Colonic mucosa (tissue), 4 donors: Measurements from ENCODE around the gene PTTG2. TPM values are rescaled to one million over a fixed set of nuclear protein-coding genes. Genes with fewer than 3 reads are reported as not detected.
A peak's percentile ranks its signal among the peaks of the same experiment; 100 is the strongest.
"Not testable (repeated sequence)": the region's sequence is repeated elsewhere in the genome, so short reads cannot be mapped to it uniquely, and the experiment has no call there.

Experiments
- DNase-seq: peaks from one replicate; pipeline ENCODE4 v3.0.0-alpha.2; 2020
- H3K27ac ChIP-seq: fragments of 200-600 bp; one replicate; pipeline ENCODE4 v1.8.0; 2021
- H3K27me3 ChIP-seq: fragments of 200-600 bp; one replicate; pipeline ENCODE4 v1.8.0; 2021
- H3K36me3 ChIP-seq: fragments of 200-600 bp; one replicate; pipeline ENCODE4 v1.8.0; 2021
- H3K4me1 ChIP-seq: fragments of 200-600 bp; one replicate; pipeline ENCODE4 v1.8.0; 2021; ENCODE audit warnings: mild to moderate bottlenecking
- H3K4me3 ChIP-seq: fragments of 200-600 bp; one replicate; pipeline ENCODE4 v1.8.0; 2021
- H3K9ac ChIP-seq, 2 donors: one replicate each; pipeline ENCODE4 v1.7.0; 2013; ENCODE audit warnings: control low read depth in 2 of 2, low read depth in 2 of 2, low read length in 2 of 2
- H3K9me3 ChIP-seq: fragments of 200-600 bp; one replicate; pipeline ENCODE4 v1.8.0; 2021
- intact Hi-C: fragments of 100-400 bp; cut with DNase I; formaldehyde crosslinking; loops from one replicate; pipeline ENCODE4 v1.14.1; 2022
- total RNA-seq, 2 donors: library from RNA; stranded (reverse); fragmentation: NEBNext Ultra II Directional in 1 of 2; extraction: Animal tissue kit (Norgen Biotek cat#: 25700) in 1 of 2; gene quantifications; one replicate each; pipeline ENCODE4 v1.2.1, GENCODE V29; 2021
- TF ChIP-seq, protein P1 (sequence below): fragments of 200-600 bp; IDR thresholded peaks from one replicate; pipeline ENCODE4 v1.8.0; 2022; ENCODE audit warnings: antibody characterized with exemption, mild to moderate bottlenecking
- donor health status: healthy.
- donor health status: DM: no; HTN: no; CAD: no.
- donor health status: DM: no; HTN: no; CAD: no.

PTTG2 gene
- total RNA-seq, 2 donors from 2014 or later: 0.91 TPM; not detected in 1

DNA sequence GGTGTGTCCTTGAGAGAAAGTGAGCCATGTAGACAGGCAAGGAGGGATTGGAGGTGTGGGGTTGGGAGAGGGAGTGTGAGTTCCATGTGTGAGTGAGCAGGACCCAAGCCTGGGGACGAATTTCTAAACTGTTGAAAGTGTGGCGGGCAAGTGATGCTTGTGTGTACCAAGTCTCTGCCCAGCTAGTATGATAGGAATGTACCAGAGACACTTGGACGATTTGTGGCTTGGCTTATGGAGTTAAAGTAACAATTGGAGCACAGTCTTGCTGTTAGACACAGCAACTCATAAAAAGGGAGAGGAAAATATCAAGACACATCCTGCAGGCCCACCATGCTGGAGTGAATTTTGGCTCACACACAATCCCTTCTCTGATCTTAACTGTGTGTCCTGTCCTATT, 8.5 kb downstream of the PTTG2 start:
- H3K36me3 ChIP-seq: no peaks in the 10 kb centered on the region
- H3K4me3 ChIP-seq: no peak overlapping the region
- intact Hi-C loops: no loop called here
- H3K27me3 ChIP-seq: no peaks in the 10 kb centered on the region
- H3K9ac ChIP-seq: no peak overlapping the region
- TF ChIP-seq, protein P1, sequence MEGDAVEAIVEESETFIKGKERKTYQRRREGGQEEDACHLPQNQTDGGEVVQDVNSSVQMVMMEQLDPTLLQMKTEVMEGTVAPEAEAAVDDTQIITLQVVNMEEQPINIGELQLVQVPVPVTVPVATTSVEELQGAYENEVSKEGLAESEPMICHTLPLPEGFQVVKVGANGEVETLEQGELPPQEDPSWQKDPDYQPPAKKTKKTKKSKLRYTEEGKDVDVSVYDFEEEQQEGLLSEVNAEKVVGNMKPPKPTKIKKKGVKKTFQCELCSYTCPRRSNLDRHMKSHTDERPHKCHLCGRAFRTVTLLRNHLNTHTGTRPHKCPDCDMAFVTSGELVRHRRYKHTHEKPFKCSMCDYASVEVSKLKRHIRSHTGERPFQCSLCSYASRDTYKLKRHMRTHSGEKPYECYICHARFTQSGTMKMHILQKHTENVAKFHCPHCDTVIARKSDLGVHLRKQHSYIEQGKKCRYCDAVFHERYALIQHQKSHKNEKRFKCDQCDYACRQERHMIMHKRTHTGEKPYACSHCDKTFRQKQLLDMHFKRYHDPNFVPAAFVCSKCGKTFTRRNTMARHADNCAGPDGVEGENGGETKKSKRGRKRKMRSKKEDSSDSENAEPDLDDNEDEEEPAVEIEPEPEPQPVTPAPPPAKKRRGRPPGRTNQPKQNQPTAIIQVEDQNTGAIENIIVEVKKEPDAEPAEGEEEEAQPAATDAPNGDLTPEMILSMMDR: no peak
- H3K9me3 ChIP-seq: no peaks in the 10 kb centered on the region
- no peak for DNase-seq
- peaks cover 4% of the 10 kb centered on the region for H3K4me1 ChIP-seq
- H3K27ac ChIP-seq: no peak overlapping the region

DNA sequence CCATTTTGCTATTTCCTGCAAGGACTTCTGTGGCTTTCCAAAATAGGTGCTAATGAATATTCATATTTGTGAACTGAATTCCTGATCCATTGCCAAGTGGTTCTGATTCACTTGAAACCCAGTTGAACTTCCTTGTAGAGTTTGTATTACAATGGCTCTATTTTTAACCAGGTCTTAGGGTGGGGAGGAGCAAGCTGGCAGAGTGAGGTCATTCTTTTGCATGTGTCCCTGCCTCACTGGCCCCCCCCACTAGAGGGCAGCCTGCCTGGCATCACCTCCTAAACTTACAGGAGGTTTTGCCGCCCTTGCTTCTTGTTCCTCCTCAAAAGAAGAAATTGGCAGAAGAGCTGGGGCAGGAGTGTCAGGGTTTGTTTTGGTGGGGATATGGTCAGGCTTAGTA, 10.5 kb downstream of the PTTG2 start:
- no peaks in the 10 kb centered on the region for H3K27me3 ChIP-seq
- H3K4me1 ChIP-seq: peaks cover 4% of the 10 kb centered on the region
- TF ChIP-seq, protein P1: peak; percentile 65
- peak overlapping the region; percentile 12 to 43 for H3K9ac ChIP-seq
- peak; percentile 85 for DNase-seq
- peak overlapping the region; percentile 29 for H3K27ac ChIP-seq
- no peak overlapping the region for H3K4me3 ChIP-seq
- H3K9me3 ChIP-seq: no peaks in the 10 kb centered on the region
- intact Hi-C loops: loop anchor here (10.0 kb wide), 1 partner anchor 64 kb away; no protein-coding TSS in a partner anchor
- no peaks in the 10 kb centered on the region for H3K36me3 ChIP-seq

DNA sequence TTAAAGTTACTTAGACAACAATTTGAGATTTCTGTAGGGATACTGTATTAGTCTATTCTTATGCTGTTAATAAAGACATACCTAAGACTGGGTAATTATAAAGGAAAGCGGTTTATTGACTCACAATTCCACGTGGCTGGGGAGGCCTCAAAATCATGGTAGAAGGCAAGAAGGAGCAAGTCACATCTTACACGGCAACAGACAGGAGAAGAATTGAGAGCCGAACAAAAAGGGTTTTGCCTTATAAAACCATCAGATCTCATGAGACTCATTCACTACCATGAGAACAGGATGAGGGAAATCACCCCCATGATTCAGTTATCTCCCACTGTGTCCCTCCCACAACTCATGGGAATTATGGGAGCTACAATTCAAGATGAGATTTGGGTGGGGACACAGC, 11.0 kb downstream of the PTTG2 start:
- intact Hi-C loops: loop anchor here (10.0 kb wide), 1 partner anchor 64 kb away; no protein-coding TSS in a partner anchor
- TF ChIP-seq, protein P1: no peak
- H3K9me3 ChIP-seq: no peaks in the 10 kb centered on the region

DNA sequence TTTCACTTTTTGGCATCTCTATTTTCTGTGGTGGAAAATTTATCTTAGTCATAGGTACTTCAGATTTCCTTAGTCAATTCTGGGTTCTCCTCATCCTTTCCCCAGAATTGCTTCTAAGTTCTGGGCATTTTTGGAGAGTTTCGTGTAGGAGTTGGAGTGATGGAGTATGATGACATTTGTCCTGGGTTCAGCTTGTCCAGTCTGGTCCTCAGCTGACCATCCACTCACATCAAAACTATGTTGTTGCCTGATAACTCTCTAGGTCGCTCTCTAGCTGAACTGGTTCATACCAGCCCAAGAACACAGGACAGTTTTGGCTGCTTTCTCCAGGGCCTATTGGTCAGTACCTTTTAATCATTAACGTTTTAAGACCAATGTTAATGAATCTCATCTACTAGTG, 13.2 kb downstream of the PTTG2 start:
- Histone ChIP-seq H3K9me3 (no peaks in the 10 kb centered on the region), H3K27ac (no peak overlapping the region), H3K9ac (no peak overlapping the region), H3K27me3 (no peaks in the 10 kb centered on the region), H3K36me3 (no peaks in the 10 kb centered on the region), H3K4me3 (no peak overlapping the region), H3K4me1 (peaks cover 4% of the 10 kb centered on the region)
- TF ChIP-seq, protein P1: no peak
- intact Hi-C loops: loop anchor here (10.0 kb wide), 1 partner anchor 61 kb away; no protein-coding TSS in a partner anchor
- DNase-seq: no peak

More for the DNA sequence above, 11.0 kb downstream of the PTTG2 start:
- Histone ChIP-seq H3K9ac (peak overlapping the region in 1 of 2 donors; percentile 43), H3K36me3 (no peaks in the 10 kb centered on the region), H3K27ac (no peak overlapping the region), H3K4me3 (no peak overlapping the region), H3K4me1 (peaks cover 4% of the 10 kb centered on the region), H3K27me3 (no peaks in the 10 kb centered on the region)
- no peak for DNase-seq

DNA sequence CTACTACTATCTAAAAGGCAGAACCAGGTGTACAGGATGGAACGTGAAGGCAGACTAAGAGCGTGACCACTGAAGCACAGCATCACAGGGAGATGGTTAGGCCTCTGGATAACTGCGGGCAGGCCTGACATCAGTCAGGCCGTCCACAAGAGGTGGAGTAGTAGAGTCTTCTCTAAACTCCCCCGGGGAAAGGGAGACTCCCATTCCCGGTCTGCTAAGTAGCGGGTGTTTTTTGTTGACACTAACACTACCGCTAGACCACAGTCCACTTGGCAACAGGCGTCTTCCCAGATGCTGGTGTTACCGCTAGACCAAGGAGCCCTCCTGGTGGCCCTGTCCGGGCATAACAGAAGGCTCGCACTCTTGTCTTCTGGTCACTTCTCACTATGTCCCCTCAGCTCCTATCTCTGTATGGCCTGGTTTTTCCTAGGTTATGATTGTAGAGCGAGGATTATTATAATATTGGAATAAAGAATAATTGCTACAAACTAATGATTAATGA, 15.2 kb downstream of the PTTG2 start:
- DNase-seq, H3K9me3 ChIP-seq, H3K4me1 ChIP-seq, H3K9ac ChIP-seq, H3K27me3 ChIP-seq, H3K36me3 ChIP-seq, H3K27ac ChIP-seq, H3K4me3 ChIP-seq: not testable (repeated sequence)
- intact Hi-C loops: loop anchor here (10.0 kb wide), 1 partner anchor 59 kb away; no protein-coding TSS in a partner anchor

DNA sequence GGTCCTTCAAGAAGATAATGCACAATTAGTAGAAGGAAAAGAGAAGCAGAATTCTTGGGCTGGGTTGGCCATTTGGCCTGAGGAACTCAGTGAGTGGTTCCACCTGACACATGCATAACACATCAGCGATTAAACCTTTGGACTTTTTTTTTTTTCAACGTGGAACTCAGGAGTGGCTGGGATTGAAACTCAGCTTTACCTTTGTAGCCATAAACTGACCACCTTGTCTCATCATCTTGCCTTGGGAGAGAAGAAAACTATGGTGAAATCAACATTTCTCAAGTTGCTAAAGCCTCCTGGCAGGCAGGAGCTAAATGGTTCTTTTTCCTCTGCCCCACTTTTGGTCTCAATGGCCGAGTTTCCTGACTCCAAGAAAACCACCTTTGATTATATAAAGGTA, 16.3 kb downstream of the PTTG2 start:
- DNase-seq: no peak
- Histone ChIP-seq H3K4me3 (peak overlapping the region; percentile 76), H3K9ac (peak overlapping the region; percentile 32 to 71), H3K27me3 (no peaks in the 10 kb centered on the region), H3K36me3 (no peaks in the 10 kb centered on the region), H3K27ac (peak overlapping the region; percentile 86), H3K4me1 (no peaks in the 10 kb centered on the region), H3K9me3 (no peaks in the 10 kb centered on the region)
- intact Hi-C loops: loop anchor here (10.0 kb wide), 1 partner anchor 58 kb away; no protein-coding TSS in a partner anchor
- TF ChIP-seq, protein P1: no peak
